ENCODE measurements around the gene GAGE1.
"Not testable (repeated sequence)": the region's sequence is repeated elsewhere in the genome, so short reads cannot be mapped to it uniquely, and the experiment has no call there.

The GAGE1 gene, protein sequence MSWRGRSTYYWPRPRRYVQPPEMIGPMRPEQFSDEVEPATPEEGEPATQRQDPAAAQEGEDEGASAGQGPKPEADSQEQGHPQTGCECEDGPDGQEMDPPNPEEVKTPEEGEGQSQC

DNA sequence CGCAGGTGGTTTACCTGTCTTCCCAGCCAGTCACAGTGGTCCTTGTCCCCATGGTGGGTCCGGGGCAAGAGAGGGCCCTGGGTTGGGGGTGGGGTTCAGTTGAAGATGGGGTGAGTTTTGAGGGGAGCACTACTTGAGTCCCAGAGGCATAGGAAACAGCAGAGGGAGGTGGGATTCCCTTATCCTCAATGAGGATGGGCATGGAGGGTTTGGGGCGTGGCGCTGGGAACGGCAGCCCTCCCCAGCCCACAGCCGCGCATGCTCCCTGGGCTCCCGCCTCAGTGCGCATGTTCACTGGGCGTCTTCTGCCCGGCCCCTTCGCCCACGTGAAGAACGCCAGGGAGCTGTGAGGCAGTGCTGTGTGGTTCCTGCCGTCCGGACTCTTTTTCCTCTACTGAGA is at the start of gene GAGE1:
GAGE1 (plus strand) TSS at position 301 of the 400 bp plus-strand sequence. CDS start 1,155 bp downstream, outside the sequence.
- DNase-seq (ENCODE audit: low read depth in 1 of 2, low spot score in 1 of 2): not testable (repeated sequence)

DNA sequence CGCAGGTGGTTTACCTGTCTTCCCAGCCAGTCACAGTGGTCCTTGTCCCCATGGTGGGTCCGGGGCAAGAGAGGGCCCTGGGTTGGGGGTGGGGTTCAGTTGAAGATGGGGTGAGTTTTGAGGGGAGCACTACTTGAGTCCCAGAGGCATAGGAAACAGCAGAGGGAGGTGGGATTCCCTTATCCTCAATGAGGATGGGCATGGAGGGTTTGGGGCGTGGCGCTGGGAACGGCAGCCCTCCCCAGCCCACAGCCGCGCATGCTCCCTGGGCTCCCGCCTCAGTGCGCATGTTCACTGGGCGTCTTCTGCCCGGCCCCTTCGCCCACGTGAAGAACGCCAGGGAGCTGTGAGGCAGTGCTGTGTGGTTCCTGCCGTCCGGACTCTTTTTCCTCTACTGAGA is 47.8 kb upstream of the GAGE1 start, which contains the start of gene GAGE12E:
GAGE12E (plus strand) TSS at position 301 of the 400 bp plus-strand sequence. CDS start 1,155 bp downstream, outside the sequence.
- not testable (repeated sequence) for DNase-seq (ENCODE audit: low read depth in 1 of 2, low spot score in 1 of 2)

- not testable (repeated sequence) for DNase-seq (ENCODE audit: low read depth in 1 of 2, low spot score in 1 of 2)
Observed at GRCh38 chrX:49560542-49560941, 38.3 kb upstream of the GAGE1 start, which contains the start of gene GAGE12F. Gene GAGE12F (plus strand): TSS chrX:49560842. CDS start chrX:49561997, 1,155 bp downstream.

DNA sequence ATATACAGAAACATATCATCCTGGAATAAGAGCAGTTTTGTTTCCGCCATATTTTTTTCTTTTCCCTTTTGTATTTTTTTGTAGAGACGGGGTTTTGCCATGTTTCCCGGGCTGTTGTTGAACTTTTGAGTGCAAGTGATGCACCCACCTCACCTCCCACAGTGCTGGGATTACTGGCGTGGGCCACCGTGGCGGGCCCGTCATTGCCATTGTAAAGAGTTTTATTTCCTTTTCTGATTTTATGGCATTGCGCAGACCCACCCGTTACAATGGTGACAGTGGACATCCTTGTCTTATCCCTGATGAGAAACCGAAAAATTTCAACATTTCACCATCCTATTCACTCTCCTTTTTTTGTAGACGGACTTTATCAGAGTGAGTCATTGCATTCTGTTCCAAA is 30.1 kb upstream of the GAGE1 start:
- DNase-seq (ENCODE audit: low read depth in 1 of 2, low spot score in 1 of 2): not testable (repeated sequence)

- DNase-seq (ENCODE audit: low read depth in 1 of 2, low spot score in 1 of 2): not testable (repeated sequence)
Observed at GRCh38 chrX:49569152-49569551, 29.7 kb upstream of the GAGE1 start.

DNA sequence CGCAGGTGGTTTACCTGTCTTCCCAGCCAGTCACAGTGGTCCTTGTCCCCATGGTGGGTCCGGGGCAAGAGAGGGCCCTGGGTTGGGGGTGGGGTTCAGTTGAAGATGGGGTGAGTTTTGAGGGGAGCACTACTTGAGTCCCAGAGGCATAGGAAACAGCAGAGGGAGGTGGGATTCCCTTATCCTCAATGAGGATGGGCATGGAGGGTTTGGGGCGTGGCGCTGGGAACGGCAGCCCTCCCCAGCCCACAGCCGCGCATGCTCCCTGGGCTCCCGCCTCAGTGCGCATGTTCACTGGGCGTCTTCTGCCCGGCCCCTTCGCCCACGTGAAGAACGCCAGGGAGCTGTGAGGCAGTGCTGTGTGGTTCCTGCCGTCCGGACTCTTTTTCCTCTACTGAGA is 28.7 kb upstream of the GAGE1 start, which contains the start of gene GAGE12G:
GAGE12G (plus strand) TSS at position 301 of the 400 bp plus-strand sequence. CDS start 1,155 bp downstream, outside the sequence.
- DNase-seq (ENCODE audit: low read depth in 1 of 2, low spot score in 1 of 2): not testable (repeated sequence)

DNA sequence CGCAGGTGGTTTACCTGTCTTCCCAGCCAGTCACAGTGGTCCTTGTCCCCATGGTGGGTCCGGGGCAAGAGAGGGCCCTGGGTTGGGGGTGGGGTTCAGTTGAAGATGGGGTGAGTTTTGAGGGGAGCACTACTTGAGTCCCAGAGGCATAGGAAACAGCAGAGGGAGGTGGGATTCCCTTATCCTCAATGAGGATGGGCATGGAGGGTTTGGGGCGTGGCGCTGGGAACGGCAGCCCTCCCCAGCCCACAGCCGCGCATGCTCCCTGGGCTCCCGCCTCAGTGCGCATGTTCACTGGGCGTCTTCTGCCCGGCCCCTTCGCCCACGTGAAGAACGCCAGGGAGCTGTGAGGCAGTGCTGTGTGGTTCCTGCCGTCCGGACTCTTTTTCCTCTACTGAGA is 19.2 kb upstream of the GAGE1 start, which contains the start of gene GAGE12H:
GAGE12H (plus strand) TSS at position 301 of the 400 bp plus-strand sequence. CDS start 1,155 bp downstream, outside the sequence.
- DNase-seq (ENCODE audit: low read depth in 1 of 2, low spot score in 1 of 2): not testable (repeated sequence)

GRCh38 chrX:49589196-49589595 is 9.6 kb upstream of the GAGE1 start, which contains the start of gene GAGE2A:
Gene GAGE2A (plus strand): TSS chrX:49589496. CDS start chrX:49590651, 1,155 bp downstream.
- not testable (repeated sequence) for DNase-seq (ENCODE audit: low read depth in 1 of 2, low spot score in 1 of 2)

DNA sequence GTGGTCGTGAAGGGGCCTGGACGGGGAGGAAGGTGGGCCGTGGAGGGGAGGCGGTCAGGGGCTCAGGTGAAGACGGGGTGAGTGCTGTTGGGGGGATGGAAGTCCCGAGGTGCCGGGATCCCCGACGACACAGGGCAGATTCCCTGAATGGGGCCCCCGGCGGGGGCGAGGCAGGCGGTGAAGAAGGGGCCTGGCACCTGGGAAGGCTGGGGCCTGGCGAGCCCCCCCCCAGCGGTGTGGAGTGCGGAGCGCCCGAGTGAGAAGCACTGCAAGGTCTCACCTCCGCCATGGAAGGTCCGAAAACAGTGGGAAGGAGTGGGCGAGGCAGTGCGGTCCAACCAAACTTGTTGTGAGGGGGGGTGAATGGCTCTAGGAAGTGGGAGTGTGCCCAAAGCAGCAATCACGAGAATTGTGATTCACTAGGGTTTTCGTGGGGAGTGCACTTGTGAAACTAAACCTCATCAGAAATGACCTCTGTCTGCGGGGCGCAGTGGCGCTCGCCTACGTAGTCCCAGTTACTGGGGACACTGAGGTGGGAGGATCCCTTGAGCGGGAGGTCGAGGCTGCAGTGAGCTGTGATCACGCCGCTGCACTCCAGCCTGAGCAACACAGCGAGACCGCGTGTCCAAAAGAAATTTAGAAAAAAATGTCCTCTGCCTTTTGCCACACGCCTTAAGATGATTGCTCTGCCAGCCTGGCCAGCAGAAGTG is 8.9 kb upstream of the GAGE1 start:
- not testable (repeated sequence) for DNase-seq (ENCODE audit: low read depth in 1 of 2, low spot score in 1 of 2)

GRCh38 chrX:49590488-49590887 is 8.3 kb upstream of the GAGE1 start:
- DNase-seq (ENCODE audit: low read depth in 1 of 2, low spot score in 1 of 2): not testable (repeated sequence)

DNA sequence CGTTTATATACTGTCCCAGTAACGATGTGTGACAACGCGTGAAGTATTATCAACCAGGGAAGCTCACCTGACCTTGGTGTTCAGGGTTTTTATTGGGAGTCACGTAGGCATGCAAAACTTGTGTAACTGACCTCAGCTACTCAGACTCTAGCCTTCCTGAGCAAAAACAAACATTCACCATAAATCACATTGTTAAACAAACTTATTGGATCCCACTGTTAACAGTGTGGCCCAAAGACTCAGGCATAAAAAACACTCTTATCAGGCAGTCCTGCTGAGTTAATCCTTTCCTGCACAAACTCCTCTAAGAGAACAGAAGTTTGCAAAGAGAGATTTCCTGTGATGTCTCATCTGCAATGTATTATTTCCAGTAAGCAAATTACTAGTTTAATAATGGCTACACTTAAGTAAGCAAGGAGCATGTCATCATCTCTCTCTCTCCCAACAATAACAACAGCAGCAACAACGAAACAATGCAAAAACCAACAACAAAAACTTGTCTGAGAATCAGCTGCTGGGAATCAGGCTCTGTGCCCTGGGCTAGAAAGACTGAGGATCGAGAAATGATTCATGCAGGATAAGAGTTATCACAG is 12.0 kb downstream of the GAGE1 start:
- DNase-seq (ENCODE audit: low read depth in 1 of 2, low spot score in 1 of 2): no peak

- DNase-seq (ENCODE audit: low read depth in 1 of 2, low spot score in 1 of 2): no peak
Observed at GRCh38 chrX:49618574-49618973, 19.8 kb downstream of the GAGE1 start.

GRCh38 chrX:49627086-49627777 is 28.4 kb downstream of the GAGE1 start:
- no peak for DNase-seq (ENCODE audit: low read depth in 1 of 2, low spot score in 1 of 2)

DNA sequence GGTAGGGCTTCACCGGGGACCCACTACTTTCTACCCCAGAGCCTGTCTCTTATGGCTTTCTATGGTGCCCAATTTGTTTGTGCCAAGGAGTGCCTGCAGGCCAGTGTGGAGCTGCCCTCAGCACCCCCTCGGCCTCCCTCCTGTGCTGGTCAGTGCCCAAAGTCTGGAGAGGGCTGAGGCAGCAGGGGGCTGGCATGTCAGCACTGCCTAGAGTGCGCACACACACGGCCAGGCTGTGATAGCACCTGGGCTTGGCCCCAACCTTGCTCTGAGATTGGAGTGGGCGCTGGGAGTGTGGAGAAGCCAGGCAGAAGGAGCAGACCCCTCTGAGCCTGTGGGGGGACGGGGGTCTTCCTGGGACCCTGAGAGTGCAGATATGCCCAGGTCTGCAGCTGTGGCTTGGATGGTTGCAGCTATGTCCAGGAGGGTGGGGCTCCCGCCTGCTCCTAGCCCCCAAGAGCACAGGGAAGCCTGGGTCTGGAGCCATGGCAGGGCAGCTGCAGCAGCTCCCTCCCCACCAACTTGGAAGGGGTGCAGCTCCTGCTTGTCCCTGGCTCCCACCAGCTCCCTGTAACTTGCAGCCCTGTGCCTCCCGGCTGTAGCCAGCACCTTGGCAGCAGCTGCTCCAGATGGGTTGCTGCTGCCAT is 46.3 kb downstream of the GAGE1 start:
- no peak for DNase-seq (ENCODE audit: low read depth in 1 of 2, low spot score in 1 of 2)

DNA sequence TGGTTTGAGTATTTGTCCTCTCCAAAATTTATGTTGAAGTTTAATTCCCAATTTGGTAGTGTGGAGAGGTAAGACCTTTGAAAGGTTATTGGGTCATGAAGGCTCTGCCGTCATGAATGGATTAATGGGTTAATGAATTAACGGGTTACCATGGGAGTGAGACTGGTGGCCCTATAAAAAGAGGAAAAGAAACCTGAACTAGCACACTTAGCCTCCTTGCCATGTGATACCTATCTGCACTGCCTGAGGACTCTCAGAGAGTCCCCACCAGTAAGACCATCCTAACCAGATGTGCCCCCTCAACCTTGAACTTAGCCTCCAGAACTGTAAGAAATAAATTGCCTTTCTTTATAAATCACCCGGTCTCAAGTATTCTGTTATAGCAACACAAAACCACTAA is 57.7 kb downstream of the GAGE1 start:
- no peak for DNase-seq (ENCODE audit: low read depth in 1 of 2, low spot score in 1 of 2)

Data from activated CD4-positive, alpha-beta T cell treated with anti-CD3 and anti-CD28 coated beads, Interleukin-2, amount 50 U/mL, for 24 hours (primary cell).